RWPE1 (cell line): Measurements from ENCODE around the gene DMKN.

ENCODE experiments used
- CTCF ChIA-PET: fragments of 350-600 bp; sonication (Branson Sonifier 250); formaldehyde crosslinking; extraction: SDS; loops from one replicate; lab custom pipeline; 2021; lab: Yijun Ruan, JAX
- POLR2A ChIA-PET: fragments of 400-600 bp; formaldehyde crosslinking; extraction: SDS; loops from one replicate; lab custom pipeline; 2020; ENCODE audit warnings: antibody characterized with exemption; ENCODE audit not compliant: low non-redundant PET; lab: Yijun Ruan, JAX
- DNase-seq: peaks from one replicate; pipeline ENCODE4 v3.0.0; 2012; ENCODE audit warnings: low spot score
- H3K27ac ChIP-seq: fragments of 450-650 bp; 2 replicates; pipeline ENCODE4 v1.5.1; 2017
- TF ChIP-seq, protein P1 (sequence below): fragments of 450-650 bp; conservative IDR thresholded peaks from 2 replicates; pipeline ENCODE4 v1.5.1; 2017; ENCODE audit warnings: low read depth, mild to moderate bottlenecking

DMKN gene

DNA sequence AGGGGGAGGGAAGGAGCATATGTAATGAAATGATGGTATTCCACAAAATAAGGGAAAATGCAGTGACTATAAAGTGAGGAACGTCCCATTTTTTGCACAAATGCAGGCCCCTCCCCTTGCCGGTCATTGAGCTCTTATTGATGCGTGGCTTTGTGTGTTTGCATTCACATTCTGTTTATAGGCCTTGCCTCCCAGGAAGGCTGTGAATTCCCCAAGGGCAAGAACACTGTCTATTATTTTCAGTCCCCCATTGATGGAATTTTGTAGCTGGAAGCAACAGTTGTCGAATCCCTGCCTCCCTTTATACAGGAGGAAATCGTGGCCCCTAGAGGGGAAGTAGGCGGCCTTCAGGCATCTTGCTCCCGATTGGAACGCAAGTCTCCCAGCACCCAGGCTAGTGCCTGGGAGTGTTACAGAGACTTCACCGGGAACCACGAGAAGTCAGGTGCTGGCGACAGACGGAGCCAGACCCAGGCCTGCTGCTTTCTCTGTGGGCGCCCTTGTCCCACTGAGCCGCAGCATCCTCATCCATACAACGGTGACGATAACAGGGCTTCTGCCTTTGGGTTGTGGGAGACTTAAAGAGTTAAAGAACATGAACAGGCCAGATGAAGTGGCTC lies 7.8 kb upstream of the DMKN start:
- DNase-seq: no peak
- TF ChIP-seq, protein P1, sequence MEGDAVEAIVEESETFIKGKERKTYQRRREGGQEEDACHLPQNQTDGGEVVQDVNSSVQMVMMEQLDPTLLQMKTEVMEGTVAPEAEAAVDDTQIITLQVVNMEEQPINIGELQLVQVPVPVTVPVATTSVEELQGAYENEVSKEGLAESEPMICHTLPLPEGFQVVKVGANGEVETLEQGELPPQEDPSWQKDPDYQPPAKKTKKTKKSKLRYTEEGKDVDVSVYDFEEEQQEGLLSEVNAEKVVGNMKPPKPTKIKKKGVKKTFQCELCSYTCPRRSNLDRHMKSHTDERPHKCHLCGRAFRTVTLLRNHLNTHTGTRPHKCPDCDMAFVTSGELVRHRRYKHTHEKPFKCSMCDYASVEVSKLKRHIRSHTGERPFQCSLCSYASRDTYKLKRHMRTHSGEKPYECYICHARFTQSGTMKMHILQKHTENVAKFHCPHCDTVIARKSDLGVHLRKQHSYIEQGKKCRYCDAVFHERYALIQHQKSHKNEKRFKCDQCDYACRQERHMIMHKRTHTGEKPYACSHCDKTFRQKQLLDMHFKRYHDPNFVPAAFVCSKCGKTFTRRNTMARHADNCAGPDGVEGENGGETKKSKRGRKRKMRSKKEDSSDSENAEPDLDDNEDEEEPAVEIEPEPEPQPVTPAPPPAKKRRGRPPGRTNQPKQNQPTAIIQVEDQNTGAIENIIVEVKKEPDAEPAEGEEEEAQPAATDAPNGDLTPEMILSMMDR: no peak
- CTCF ChIA-PET: interaction anchor here (0.6 to 2.1 kb wide), 2 partner anchors 11 to 86 kb away, joined by 3 to 7 read pairs; no protein-coding TSS in a partner anchor
- POLR2A ChIA-PET: no interaction called here
- H3K27ac ChIP-seq: no peak overlapping the region

DNA sequence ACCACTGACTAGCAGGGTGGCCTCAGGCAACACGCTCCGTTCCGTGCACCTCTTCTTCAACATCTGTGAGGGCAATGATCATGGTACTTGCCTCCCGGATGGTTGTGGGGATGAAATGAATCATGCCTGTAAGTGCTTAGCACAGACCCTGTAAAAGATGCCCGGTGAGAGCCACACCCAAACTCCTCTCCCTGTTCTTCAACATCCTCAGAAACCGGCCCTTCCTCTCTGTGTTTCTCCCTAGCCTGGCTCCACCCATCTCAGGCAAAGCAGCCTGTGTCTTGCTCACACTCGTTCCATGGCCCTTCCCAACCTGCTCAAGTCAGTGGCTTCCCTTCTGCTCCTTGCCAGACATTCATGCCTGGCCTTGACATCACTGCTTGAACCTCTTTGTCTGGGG lies 5.8 kb upstream of the DMKN start:
- CTCF ChIA-PET: interaction anchor here (1.3 kb wide), 1 partner anchor 9 kb away, joined by 5 read pairs; no protein-coding TSS in a partner anchor
- H3K27ac ChIP-seq: peak overlapping the region; percentile 9

DNA sequence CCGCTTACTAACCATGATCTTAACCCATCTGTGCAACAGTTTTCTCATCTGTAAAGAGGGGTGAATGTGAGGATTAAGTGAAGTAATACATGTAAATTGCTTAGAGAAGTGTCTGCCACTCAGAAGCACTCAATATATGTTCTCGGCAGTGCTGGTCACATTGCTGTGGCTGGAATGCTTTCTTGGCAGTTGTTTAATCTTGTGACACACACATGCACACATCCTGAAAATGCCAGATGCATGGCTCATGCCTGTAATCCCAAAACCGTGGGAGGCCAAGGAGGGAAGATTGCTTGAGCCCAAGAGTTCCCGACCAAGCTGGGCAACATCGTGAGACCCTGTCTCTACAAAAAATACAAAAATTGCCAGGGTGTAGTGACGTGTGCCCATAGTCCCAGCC lies 4.9 kb upstream of the DMKN start:
- CTCF ChIA-PET: interaction anchor here (1.3 kb wide), 1 partner anchor 8 kb away, joined by 5 read pairs; no protein-coding TSS in a partner anchor
- TF ChIP-seq, protein P1: no peak
- peak; percentile 43 for DNase-seq
- POLR2A ChIA-PET: no interaction called here
- H3K27ac ChIP-seq: peak overlapping the region; percentile 9; the same call in 1 of the 2 replicates

More for the DNA sequence above, 5.8 kb upstream of the DMKN start:
- POLR2A ChIA-PET: no interaction called here
- TF ChIP-seq, protein P1: no peak
- DNase-seq: peak; percentile 72

DNA sequence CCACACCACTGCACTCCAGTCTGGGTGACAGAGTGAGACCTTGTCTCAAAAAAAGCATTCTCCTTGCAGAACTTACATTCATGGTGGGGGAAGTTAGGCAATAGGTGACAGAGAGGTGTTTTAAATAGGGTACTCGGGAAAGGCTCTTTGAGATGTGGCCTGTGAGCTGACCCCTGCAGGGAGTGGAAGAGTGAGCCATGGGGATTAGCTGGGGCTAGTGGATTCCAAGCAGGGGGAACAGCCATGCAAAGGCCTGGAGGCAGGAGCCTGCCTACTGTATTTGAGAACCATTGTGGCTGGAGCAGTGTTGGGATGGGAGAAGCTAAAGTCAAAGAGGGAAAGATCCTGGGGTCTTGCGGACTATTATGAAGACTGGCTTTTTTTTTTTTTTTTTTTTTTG lies 3.9 kb upstream of the DMKN start:
- no peak for DNase-seq
- ChIA-PET CTCF (interaction anchor here (1.2 kb wide), 1 partner anchor 102 kb away, joined by 3 read pairs; no protein-coding TSS in a partner anchor), POLR2A (no interaction called here)
- H3K27ac ChIP-seq: no peak overlapping the region
- TF ChIP-seq, protein P1: no peak

DNA sequence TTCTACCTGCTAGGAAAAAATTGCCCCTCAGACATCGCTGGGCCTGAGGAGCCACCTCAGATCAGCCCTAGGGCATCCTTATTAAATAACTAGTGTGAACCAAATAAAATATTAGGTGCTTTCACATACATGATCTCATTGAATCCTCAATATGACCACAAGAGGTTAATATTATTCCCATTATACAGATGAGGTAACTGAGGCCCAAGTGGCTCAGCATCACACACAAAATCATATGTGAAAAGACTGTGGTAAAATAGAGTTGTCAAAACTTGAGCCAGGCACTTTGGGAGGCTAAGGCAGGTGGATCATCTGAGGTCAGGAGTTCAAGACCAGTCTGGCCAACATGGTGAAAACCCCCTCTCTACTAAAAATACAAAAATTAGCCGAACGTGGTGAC lies 2.9 kb upstream of the DMKN start:
- H3K27ac ChIP-seq: no peak overlapping the region
- CTCF ChIA-PET: interaction anchor here (0.7 kb wide), 1 partner anchor 33 kb away, joined by 5 read pairs; no protein-coding TSS in a partner anchor
- TF ChIP-seq, protein P1: no peak
- DNase-seq: no peak
- POLR2A ChIA-PET: no interaction called here

DNA sequence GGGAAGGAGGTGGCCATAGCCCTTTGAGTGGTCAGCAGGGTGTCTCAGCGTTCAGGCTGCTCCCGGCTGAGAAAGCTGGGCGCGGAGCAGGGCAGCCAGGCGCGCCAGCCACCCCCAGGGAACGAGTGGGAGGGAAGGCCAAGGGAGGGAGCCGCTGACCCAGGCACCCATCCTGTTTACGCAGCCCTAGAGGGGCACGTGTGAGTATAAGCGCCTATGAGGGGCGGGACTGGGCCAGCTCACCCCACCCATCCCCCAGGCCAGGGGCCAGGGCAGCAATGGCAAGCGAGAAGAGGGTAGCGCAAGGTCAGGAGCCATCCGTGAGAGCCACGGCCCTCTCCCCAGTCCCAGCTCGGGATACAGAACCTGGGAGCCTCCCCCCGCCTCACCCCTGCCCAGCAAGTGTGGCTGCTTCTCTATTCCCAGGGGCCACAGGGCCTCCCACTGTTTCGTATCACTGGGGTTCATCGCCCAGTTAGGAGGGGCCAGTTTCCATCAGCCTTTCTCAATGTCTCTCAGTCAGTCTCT lies 897 bp upstream of the DMKN start:
- no peak overlapping the region for H3K27ac ChIP-seq
- CTCF ChIA-PET: interaction anchor here (0.6 to 2.0 kb wide), 2 partner anchors 19 to 704 kb away, joined by 9 to 10 read pairs; no protein-coding TSS in a partner anchor
- TF ChIP-seq, protein P1: no peak
- POLR2A ChIA-PET: no interaction called here
- DNase-seq: no peak
